Chondrocyte (in vitro differentiated cells): ENCODE results near the gene CD82. TPM values are rescaled to one million over a fixed set of nuclear protein-coding genes. Genes with fewer than 3 reads are reported as not detected.

ENCODE experiments used
- DNase-seq: peaks from one replicate; pipeline ENCODE4 v3.0.0; 2021; ENCODE audit warnings: mixed read lengths, low spot score
- H3K27ac Mint-ChIP-seq: one replicate; pipeline ENCODE4 v1.8.0; 2021; ENCODE audit warnings: mild to moderate bottlenecking, moderate library complexity, mixed read lengths; ENCODE audit not compliant: unreplicated experiment
- H3K27me3 Mint-ChIP-seq: 2 replicates; pipeline ENCODE4 v1.8.0; 2021; ENCODE audit warnings: low read depth, mixed read lengths
- H3K36me3 Mint-ChIP-seq: 2 replicates; pipeline ENCODE4 v1.8.0; 2021; ENCODE audit warnings: low read depth, mixed read lengths
- H3K4me1 Mint-ChIP-seq: 2 replicates; pipeline ENCODE4 v1.8.0; 2021; ENCODE audit warnings: low read depth, mild to moderate bottlenecking, mixed read lengths
- H3K4me3 Mint-ChIP-seq: one replicate; pipeline ENCODE4 v1.8.0; 2021; ENCODE audit warnings: mild to moderate bottlenecking, moderate library complexity, mixed read lengths; ENCODE audit not compliant: unreplicated experiment
- H3K9me3 Mint-ChIP-seq: 2 replicates; pipeline ENCODE4 v1.8.0; 2021; ENCODE audit warnings: low read depth, mixed read lengths
- CTCF ChIP-seq: fragments of 200-600 bp; sonication (generic); IDR thresholded peaks from 2 replicates; pipeline ENCODE4 v1.5.0; 2021; ENCODE audit warnings: antibody characterized with exemption, mild to moderate bottlenecking, moderate library complexity
- total RNA-seq: library from RNA; stranded (reverse); gene quantifications from 3 replicates; pipeline ENCODE4 v1.2.1, GENCODE V29; 2021

The CD82 gene
- total RNA-seq, 1 donor from 2014 or later = 14.4 TPM

- H3K27ac Mint-ChIP-seq = no peak overlapping the region
- H3K36me3 Mint-ChIP-seq = no peaks in the 10 kb centered on the region
- no peaks in the 10 kb centered on the region for H3K9me3 Mint-ChIP-seq
- TF ChIP-seq CTCF = no peak
- no peaks in the 10 kb centered on the region for H3K27me3 Mint-ChIP-seq
- no peak for DNase-seq
- H3K4me3 Mint-ChIP-seq = no peak overlapping the region
- peaks cover 40% of the 10 kb centered on the region for H3K4me1 Mint-ChIP-seq
Observed at GRCh38 chr11:44600261-44600660, 34.8 kb downstream of the CD82 start.

- H3K27me3 Mint-ChIP-seq = no peaks in the 10 kb centered on the region
- H3K4me1 Mint-ChIP-seq = peaks cover 38% of the 10 kb centered on the region
- no peaks in the 10 kb centered on the region for H3K36me3 Mint-ChIP-seq
- TF ChIP-seq CTCF = no peak
- H3K4me3 Mint-ChIP-seq = no peak overlapping the region
- no peak for DNase-seq
- H3K27ac Mint-ChIP-seq = no peak overlapping the region
- H3K9me3 Mint-ChIP-seq = no peaks in the 10 kb centered on the region
Observed at GRCh38 chr11:44600839-44601383, 35.4 kb downstream of the CD82 start.

GRCh38 chr11:44601471-44602370, 36.3 kb downstream of the CD82 start:
- H3K36me3 Mint-ChIP-seq = no peaks in the 10 kb centered on the region
- no peak for DNase-seq
- H3K27me3 Mint-ChIP-seq = no peaks in the 10 kb centered on the region
- H3K4me3 Mint-ChIP-seq = no peak overlapping the region
- H3K27ac Mint-ChIP-seq = no peak overlapping the region
- no peaks in the 10 kb centered on the region for H3K9me3 Mint-ChIP-seq
- H3K4me1 Mint-ChIP-seq = peaks cover 31% of the 10 kb centered on the region
- no peak for TF ChIP-seq CTCF

- H3K4me3 Mint-ChIP-seq = no peak overlapping the region
- no peaks in the 10 kb centered on the region for H3K27me3 Mint-ChIP-seq
- no peak for TF ChIP-seq CTCF
- DNase-seq = no peak
- no peak overlapping the region for H3K27ac Mint-ChIP-seq
- H3K9me3 Mint-ChIP-seq = no peaks in the 10 kb centered on the region
- H3K36me3 Mint-ChIP-seq = no peaks in the 10 kb centered on the region
- peaks cover 37% of the 10 kb centered on the region for H3K4me1 Mint-ChIP-seq
Observed at GRCh38 chr11:44602891-44603310, 37.4 kb downstream of the CD82 start.

GRCh38 chr11:44604171-44604581, 38.7 kb downstream of the CD82 start:
- no peak overlapping the region for H3K4me3 Mint-ChIP-seq
- H3K36me3 Mint-ChIP-seq = no peaks in the 10 kb centered on the region
- no peak for DNase-seq
- H3K4me1 Mint-ChIP-seq = peaks cover 46% of the 10 kb centered on the region
- no peak for TF ChIP-seq CTCF
- no peaks in the 10 kb centered on the region for H3K27me3 Mint-ChIP-seq
- no peaks in the 10 kb centered on the region for H3K9me3 Mint-ChIP-seq
- no peak overlapping the region for H3K27ac Mint-ChIP-seq
